GM23338 (cell line): ENCODE results near the gene ENPP1.
A peak's percentile ranks its signal among the peaks of the same experiment; 100 is the strongest.

Source experiments
- POLR2AphosphoS5 ChIP-seq: IDR thresholded peaks from 2 replicates; pipeline ENCODE4 v1.6.1; 2016; ENCODE audit warnings: antibody characterized with exemption, low read depth
- STAT1 ChIP-seq: IDR thresholded peaks from one replicate; pipeline ENCODE4 v1.6.1; 2016; ENCODE audit warnings: antibody characterized with exemption; ENCODE audit not compliant: unreplicated experiment
- TF ChIP-seq, protein P1 (sequence below), 2 experiments: fragments of 200-600 bp in 1 of 2; sonication (generic) in 1 of 2; conservative IDR thresholded peaks; 2 replicates each; pipeline versions ENCODE4 v1.5.1 to v1.6.1; 2016 to 2017; ENCODE audit warnings: antibody characterized with exemption in 2 of 2, low read depth in 2 of 2, mild to moderate bottlenecking in 2 of 2, moderate library complexity in 1 of 2

DNA sequence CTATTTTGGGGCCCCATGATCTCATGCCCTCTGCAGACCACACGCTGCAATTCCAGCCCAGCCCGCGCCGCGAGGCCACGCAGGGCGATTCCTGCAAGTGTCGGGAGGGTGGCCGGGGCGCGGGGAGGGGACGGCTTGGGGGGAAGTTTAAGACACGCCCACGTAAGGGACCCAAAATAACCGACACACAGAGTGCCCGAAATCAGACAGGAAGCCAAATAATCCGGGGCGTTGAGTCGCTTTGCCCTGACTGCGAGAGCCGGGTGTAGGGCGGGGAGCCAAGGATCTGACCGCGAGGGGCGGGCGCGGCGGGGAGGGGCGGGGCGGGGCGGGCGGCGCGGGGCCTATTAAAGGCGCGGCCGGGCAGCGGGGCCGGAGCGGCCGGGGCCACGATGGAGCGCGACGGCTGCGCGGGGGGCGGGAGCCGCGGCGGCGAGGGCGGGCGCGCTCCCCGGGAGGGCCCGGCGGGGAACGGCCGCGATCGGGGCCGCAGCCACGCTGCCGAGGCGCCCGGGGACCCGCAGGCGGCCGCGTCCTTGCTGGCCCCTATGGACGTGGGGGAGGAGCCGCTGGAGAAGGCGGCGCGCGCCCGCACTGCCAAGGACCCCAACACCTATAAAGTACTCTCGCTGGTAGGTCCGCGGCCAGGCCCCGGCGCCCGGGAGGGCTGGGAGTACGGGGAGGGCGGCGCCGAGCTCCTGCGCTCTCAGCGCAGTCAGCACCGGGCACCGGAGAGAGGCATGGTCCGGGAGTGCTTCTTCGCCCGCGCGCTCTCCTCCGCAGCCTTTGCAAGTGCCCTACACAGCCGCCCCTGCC is at the start of gene ENPP1:
- TF ChIP-seq, protein P1, sequence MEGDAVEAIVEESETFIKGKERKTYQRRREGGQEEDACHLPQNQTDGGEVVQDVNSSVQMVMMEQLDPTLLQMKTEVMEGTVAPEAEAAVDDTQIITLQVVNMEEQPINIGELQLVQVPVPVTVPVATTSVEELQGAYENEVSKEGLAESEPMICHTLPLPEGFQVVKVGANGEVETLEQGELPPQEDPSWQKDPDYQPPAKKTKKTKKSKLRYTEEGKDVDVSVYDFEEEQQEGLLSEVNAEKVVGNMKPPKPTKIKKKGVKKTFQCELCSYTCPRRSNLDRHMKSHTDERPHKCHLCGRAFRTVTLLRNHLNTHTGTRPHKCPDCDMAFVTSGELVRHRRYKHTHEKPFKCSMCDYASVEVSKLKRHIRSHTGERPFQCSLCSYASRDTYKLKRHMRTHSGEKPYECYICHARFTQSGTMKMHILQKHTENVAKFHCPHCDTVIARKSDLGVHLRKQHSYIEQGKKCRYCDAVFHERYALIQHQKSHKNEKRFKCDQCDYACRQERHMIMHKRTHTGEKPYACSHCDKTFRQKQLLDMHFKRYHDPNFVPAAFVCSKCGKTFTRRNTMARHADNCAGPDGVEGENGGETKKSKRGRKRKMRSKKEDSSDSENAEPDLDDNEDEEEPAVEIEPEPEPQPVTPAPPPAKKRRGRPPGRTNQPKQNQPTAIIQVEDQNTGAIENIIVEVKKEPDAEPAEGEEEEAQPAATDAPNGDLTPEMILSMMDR (conservative IDR thresholded peaks at IDR 0.05; ENCODE audit: low read depth in 2 of 2) = peak; percentile 36 to 44
- no peak for TF ChIP-seq STAT1
- TF ChIP-seq POLR2AphosphoS5 = peak; percentile 67
